HG03442 (cell line): ENCODE measurements around the gene NCLN.
"Not testable (repeated sequence)": the region's sequence is repeated elsewhere in the genome, so short reads cannot be mapped to it uniquely, and the experiment has no call there.

Source experiments
- ATAC-seq: cut with Tn5 transposase; IDR thresholded peaks from one replicate; pipeline ENCODE4 v1.9.1; 2021; ENCODE audit warnings: mild to moderate bottlenecking, moderate library complexity; ENCODE audit not compliant: unreplicated experiment

The NCLN gene

GRCh38 chr19:3154957-3155736 lies 30.6 kb upstream of the NCLN start:
- ATAC-seq: peak; percentile 69

GRCh38 chr19:3157096-3157845 lies 28.5 kb upstream of the NCLN start:
- ATAC-seq: no peak

DNA sequence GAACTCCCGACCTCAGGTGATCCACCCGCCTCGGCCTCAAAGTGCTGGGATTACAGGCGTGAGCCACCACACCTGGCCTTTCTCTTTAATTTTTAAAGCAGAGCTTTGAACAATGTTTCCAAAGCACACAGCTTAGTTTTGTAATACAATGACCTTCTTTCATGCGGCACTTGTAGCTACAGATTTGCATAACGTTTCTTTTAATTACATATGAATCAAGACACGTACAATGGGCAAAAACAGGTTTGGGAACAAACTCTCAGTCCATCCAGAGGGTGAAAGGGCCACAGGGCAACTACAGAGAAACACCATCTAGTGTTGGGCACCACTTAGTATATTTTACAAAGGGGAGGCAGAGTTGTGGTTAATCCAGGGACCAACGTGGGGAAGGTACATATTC lies 26.2 kb upstream of the NCLN start:
- no peak for ATAC-seq

DNA sequence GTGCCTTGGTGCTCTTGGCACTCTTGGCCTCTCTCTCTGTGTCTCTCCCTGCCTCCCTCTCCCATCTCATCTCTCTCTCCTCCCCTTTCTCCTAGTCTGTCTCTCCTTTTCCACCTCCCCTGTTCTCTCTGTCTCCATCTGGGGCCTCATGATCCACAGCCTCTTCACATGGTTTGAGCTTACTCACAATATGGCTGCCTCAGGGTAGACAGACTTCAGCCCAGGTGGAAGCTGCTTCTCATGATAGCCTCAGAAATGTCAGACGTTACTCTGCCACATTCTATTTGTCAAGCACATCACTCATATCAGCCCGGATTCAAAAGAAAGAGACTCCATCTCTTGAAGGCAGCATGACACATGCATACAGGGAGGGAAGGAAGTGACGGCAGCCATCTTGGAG lies 25.5 kb upstream of the NCLN start:
- no peak for ATAC-seq

DNA sequence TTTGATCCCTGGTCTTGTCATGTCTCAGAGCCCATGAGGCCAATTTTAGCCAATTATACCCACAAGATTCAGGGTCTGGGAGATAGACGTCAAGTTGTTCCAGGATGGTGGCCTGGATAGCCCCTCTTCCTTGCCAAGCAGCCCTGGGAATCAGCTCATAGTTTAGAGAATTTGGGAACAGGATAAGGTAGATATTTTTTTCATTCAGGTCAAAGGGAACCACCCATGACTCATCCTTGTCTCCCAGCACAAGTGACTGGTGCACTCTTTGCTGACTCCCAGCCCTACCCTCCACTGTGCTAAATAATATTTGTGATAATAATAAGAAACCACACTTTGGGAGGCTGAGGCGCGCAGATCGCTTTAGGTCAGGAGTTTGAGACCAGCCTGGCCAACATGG lies 24.3 kb upstream of the NCLN start:
- no peak for ATAC-seq

DNA sequence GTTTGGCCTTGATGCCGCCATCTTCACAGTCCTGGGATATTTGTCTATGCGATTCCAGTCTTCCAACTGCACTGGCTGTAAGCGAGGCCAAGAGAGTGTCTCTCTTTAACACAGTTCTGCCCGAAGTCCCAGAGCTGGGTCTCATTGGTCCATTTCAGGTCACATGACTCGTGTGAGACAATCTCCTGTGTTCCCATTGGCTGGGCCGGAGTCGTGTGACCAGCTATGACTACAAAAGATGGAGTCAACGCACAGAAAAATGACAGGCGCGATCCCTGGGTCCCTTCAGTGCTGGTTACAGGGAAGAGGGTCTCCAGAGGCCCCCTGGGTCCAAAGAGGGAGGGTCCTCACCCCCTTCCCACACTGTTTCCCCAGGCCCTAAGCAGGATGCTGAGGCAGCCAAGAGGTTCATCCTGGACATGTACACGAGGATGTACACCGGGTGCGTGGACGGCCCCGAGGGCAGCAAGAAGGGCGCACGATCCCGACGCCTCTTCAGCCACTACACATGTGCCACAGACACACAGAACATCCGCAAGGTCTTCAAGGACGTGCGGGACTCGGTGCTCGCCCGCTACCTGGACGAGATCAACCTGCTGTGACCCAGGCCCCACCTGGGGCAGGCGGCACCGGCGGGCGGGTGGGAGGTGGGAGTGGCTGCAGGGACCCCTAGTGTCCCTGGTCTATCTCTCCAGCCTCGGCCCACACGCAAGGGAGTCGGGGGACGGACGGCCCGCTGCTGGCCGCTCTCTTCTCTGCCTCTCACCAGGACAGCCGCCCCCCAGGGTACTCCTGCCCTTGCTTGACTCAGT lies 23.1 kb upstream of the NCLN start:
- no peak for ATAC-seq

DNA sequence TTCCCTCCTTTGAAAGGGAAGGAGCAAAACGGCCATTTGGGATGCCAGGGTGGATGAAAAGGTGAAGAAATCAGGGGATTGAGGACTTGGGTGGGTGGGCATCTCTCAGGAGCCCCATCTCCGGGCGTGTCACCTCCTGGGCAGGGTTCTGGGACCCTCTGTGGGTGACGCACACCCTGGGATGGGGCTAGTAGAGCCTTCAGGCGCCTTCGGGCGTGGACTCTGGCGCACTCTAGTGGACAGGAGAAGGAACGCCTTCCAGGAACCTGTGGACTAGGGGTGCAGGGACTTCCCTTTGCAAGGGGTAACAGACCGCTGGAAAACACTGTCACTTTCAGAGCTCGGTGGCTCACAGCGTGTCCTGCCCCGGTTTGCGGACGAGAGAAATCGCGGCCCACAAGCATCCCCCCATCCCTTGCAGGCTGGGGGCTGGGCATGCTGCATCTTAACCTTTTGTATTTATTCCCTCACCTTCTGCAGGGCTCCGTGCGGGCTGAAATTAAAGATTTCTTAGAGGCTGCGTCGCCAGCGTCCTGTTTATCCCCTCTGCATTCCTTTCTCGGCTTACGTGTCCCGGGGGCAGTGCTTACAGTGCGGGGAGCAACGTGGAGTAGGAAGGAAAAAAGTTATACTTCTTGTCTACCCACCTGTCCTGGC lies 22.4 kb upstream of the NCLN start:
- ATAC-seq: no peak

DNA sequence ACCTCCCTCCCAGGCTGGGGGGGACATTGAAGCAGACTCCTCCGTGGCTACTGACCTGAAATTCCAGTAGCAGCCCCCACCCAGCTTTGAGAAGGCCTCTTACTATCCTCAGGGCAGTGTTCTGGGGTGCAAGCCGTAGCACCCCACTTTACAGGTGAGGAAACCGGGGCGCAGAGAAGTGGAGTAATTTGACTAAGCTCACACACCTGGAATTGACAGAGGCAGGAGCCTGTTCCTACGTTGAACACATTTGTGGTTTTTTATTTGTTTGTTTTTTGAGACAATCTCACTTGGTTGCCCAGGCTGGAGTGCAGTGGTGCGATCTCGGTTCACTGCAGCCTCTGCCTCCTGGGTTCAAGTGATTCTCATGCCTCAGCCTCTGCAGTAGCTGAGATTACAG lies 21.8 kb upstream of the NCLN start:
- no peak for ATAC-seq

DNA sequence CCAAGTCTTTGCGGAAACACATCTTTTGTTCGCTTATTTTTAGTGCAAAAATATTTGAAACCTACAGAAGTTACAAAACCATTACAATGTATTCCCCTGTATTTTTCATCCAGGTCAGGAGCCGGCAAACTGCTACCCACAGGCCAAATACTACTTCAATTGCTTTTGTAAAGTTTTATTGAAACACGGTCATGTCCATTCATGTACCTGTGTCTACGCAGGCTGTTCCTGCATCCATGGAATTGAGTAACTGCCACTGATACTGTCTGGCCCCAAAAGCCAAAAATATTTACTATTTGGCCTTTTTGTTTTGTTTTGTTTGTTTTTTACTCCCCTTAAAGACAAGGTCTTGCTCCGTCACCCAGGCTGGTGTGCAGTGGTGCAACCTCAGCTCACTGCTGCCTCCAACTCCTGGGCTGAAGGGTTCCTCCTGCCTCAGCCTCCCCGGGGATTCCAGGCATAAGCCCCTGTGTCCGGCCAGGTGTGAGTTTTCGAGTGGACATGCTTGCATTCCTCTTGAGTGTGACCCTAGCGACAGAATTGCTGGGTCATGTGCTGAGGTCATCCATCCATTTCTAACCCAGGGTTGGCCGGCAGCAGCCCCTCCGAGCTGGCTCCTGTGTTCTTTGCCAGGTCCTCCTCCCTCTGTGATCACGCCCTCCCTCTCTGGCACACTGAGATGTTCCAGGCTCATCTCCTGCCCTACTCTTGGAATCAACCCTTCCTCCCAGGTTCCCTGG lies 18.0 kb upstream of the NCLN start:
- ATAC-seq: no peak

DNA sequence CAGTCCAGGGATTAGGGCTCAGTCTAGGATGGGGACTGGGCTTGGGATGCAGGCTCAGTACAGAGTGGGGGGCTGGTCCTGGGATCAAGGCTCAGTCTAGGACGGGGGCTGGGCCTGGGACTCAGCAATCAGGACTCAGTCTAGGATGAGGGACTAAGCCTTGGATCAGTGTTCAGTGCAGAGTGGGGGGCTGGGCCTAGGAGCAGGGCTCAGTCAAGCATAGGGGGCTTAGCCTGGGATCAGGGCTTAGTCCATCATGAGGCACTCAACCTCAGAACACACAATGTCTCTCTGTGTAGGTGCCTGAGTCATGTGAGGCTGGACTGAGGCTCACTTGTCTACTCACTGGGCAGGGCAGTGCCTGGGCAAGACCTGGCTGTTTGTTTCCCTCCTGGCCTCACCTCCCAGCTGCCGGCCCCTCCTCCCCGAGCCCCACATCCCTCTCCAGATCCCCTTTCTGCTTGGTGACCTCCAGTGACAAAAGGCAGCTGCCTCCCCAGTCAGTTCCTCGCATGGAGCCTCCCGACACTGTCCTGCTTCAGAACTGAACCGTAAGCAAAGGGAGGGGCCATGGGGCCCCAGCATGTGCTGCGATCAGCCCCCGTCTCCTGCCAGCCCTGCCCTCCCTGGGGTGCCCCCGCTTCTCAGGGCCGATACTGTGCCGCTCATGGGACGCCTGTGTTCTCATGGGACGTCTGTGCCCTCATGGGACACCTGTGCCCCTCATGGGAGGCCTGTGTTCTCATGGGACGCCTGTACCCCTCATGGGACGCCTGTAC lies 13.6 kb upstream of the NCLN start:
- peak; percentile 39 for ATAC-seq

- not testable (repeated sequence) for ATAC-seq
Measured at GRCh38 chr19:3172673-3173000, 13.1 kb upstream of the NCLN start.

GRCh38 chr19:3175781-3176714 lies 9.7 kb upstream of the NCLN start:
- ATAC-seq: no peak

- no peak for ATAC-seq
Measured at GRCh38 chr19:3176715-3177501, 8.8 kb upstream of the NCLN start.

- no peak for ATAC-seq
Measured at GRCh38 chr19:3178377-3178972, 7.3 kb upstream of the NCLN start, which contains the start of gene S1PR4. TSS of gene S1PR4 (plus strand) at chr19:3178769. CDS start at chr19:3178793, 24 bp downstream.

DNA sequence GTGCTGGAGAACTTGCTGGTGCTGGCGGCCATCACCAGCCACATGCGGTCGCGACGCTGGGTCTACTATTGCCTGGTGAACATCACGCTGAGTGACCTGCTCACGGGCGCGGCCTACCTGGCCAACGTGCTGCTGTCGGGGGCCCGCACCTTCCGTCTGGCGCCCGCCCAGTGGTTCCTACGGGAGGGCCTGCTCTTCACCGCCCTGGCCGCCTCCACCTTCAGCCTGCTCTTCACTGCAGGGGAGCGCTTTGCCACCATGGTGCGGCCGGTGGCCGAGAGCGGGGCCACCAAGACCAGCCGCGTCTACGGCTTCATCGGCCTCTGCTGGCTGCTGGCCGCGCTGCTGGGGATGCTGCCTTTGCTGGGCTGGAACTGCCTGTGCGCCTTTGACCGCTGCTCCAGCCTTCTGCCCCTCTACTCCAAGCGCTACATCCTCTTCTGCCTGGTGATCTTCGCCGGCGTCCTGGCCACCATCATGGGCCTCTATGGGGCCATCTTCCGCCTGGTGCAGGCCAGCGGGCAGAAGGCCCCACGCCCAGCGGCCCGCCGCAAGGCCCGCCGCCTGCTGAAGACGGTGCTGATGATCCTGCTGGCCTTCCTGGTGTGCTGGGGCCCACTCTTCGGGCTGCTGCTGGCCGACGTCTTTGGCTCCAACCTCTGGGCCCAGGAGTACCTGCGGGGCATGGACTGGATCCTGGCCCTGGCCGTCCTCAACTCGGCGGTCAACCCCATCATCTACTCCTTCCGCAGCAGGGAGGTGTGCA lies 6.6 kb upstream of the NCLN start:
- ATAC-seq: no peak

- ATAC-seq: no peak
Measured at GRCh38 chr19:3179739-3180293, 5.9 kb upstream of the NCLN start.
